ENCODE measurements around the gene IRF7.

DNA sequence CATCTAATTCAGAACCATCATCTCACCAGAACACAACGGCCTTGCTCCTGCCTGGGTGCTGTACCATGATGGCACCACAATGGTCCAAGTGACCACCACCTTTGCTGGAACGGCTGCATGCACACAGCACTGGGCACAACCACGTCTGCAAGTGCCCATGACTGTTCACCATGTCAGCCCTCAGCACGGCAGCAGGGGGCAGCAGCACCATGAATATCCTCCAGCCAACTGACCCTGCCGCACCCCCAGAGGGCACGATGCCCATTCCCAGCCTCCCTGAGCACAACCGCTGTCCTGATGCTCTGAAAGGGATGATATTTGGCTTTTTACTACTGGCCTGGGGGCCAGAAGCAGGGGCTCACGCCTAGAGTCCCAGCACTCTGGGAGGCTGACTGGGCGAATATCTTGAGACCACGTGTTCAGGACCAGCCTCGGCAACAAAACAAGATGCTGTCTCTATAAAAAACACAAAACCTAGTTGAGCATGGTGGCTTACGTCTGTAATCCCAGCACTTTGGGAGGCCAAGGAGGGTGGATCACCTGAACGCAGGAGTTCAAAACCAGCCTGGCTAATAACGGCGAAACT lies 47.0 kb upstream of the IRF7 start:
- TF ChIP-seq, protein P1, sequence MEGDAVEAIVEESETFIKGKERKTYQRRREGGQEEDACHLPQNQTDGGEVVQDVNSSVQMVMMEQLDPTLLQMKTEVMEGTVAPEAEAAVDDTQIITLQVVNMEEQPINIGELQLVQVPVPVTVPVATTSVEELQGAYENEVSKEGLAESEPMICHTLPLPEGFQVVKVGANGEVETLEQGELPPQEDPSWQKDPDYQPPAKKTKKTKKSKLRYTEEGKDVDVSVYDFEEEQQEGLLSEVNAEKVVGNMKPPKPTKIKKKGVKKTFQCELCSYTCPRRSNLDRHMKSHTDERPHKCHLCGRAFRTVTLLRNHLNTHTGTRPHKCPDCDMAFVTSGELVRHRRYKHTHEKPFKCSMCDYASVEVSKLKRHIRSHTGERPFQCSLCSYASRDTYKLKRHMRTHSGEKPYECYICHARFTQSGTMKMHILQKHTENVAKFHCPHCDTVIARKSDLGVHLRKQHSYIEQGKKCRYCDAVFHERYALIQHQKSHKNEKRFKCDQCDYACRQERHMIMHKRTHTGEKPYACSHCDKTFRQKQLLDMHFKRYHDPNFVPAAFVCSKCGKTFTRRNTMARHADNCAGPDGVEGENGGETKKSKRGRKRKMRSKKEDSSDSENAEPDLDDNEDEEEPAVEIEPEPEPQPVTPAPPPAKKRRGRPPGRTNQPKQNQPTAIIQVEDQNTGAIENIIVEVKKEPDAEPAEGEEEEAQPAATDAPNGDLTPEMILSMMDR (conservative IDR thresholded peaks at IDR 0.05; ENCODE audit: low read depth, low read length) = peak; percentile 75
- TF ChIP-seq EZH2 (IDR thresholded peaks at IDR 0.05; ENCODE audit: low read length, unreplicated experiment) = no peak
